HepG2 (cell line): ENCODE results near the gene CEP43. TPM values are rescaled to one million over a fixed set of nuclear protein-coding genes. Genes with fewer than 3 reads are reported as not detected.

Experiments
- ETV5 ChIP-seq: IDR thresholded peaks from 2 replicates; pipeline ENCODE4 v1.6.1; 2018; ENCODE audit warnings: missing biosample characterization, missing genetic modification reagents, inconsistent platforms, borderline replicate concordance
- HHEX ChIP-seq: IDR thresholded peaks from 2 replicates; pipeline ENCODE4 v1.6.1; 2016; ENCODE audit warnings: control low read depth
- IKZF5 ChIP-seq: IDR thresholded peaks from 2 replicates; pipeline ENCODE4 v1.6.1; 2018; ENCODE audit warnings: missing genetic modification reagents, mild to moderate bottlenecking, missing compliant biosample characterization
- IRF2 ChIP-seq: IDR thresholded peaks from 2 replicates; pipeline ENCODE4 v1.6.1; 2018; ENCODE audit warnings: missing genetic modification reagents, missing compliant biosample characterization
- KLF16 ChIP-seq, 2 experiments: sonication (generic) in 1 of 2; formaldehyde crosslinking in 1 of 2; IDR thresholded peaks; 2 replicates each; pipeline versions ENCODE4 v1.6.1 to v1.8.0; 2016 to 2023; ENCODE audit warnings: missing genetic modification reagents in 2 of 2, missing compliant biosample characterization in 1 of 2
- NONO ChIP-seq, 2 experiments: fragments of 450-650 bp in 1 of 2; sonication (generic) in 1 of 2; formaldehyde crosslinking in 1 of 2; IDR thresholded peaks in 1 of 2; conservative IDR thresholded peaks in 1 of 2; 2 replicates each; pipeline versions ENCODE4 v1.6.1 to v1.8.0; 2017 to 2022; ENCODE audit warnings: mild to moderate bottlenecking in 1 of 2, missing genetic modification reagents in 1 of 2, moderate library complexity in 1 of 2
- NR2F6 ChIP-seq, 2 experiments: IDR thresholded peaks; 2 replicates each; pipeline ENCODE4 v1.6.1; 2016; ENCODE audit warnings: antibody characterized with exemption in 1 of 2, mild to moderate bottlenecking in 1 of 2
- PAWR ChIP-seq: sonication (generic); formaldehyde crosslinking; IDR thresholded peaks from 2 replicates; pipeline ENCODE4 v1.4.0; 2020; ENCODE audit warnings: missing genetic modification reagents, mild to moderate bottlenecking, borderline replicate concordance
- ZNF205 ChIP-seq: IDR thresholded peaks from 2 replicates; pipeline ENCODE4 v1.6.1; 2018; ENCODE audit warnings: missing biosample characterization, missing genetic modification reagents
- ZNF280B ChIP-seq: sonication (generic); formaldehyde crosslinking; IDR thresholded peaks from 2 replicates; pipeline ENCODE4 v1.5.0; 2020; ENCODE audit warnings: missing genetic modification reagents, mild to moderate bottlenecking, borderline replicate concordance
- ZNF468 ChIP-seq: sonication (generic); formaldehyde crosslinking; IDR thresholded peaks from 2 replicates; pipeline ENCODE4 v1.8.0; 2022; ENCODE audit warnings: mild to moderate bottlenecking, moderate library complexity, missing genetic modification reagents
- ZNF841 ChIP-seq: sonication (generic); formaldehyde crosslinking; IDR thresholded peaks from 2 replicates; pipeline ENCODE4 v1.8.1; 2023; ENCODE audit warnings: missing genetic modification reagents, borderline replicate concordance
- polyA plus RNA-seq, 8 experiments: library from polyadenylated mRNA; depleted of rRNA in 3 of 8; stranded (reverse) in 7 of 8; unstranded in 1 of 8; fragments of >200 nt; fragmentation: Illumina TruSeq in 4 of 8; extraction: Trizol in 4 of 8; gene quantifications; 2 replicates each; pipeline versions ENCODE4 v1.2.1 to v1.2.3, GENCODE V29; 2011 to 2016; ENCODE audit warnings: low read depth in 4 of 8, missing spikeins in 1 of 8, mixed read lengths in 1 of 8; ENCODE audit not compliant: insufficient read depth in 1 of 8
- total RNA-seq, 5 experiments: library from RNA; depleted of rRNA; stranded (reverse); fragments of >200 nt; fragmentation: Illumina TruSeq; extraction: Trizol; gene quantifications; 2 replicates each; pipeline ENCODE4 v1.2.3, GENCODE V29; 2016; ENCODE audit warnings: low read depth in 1 of 5
- TF ChIP-seq, protein P1 (sequence below): sonication (generic); formaldehyde crosslinking; IDR thresholded peaks from 2 replicates; pipeline ENCODE4 v1.4.0; 2020; ENCODE audit warnings: mild to moderate bottlenecking, missing genetic modification reagents
- TF ChIP-seq, protein P2 (sequence below): sonication (generic); formaldehyde crosslinking; IDR thresholded peaks from 2 replicates; pipeline ENCODE4 v1.4.0; 2020; ENCODE audit warnings: missing genetic modification reagents
- TF ChIP-seq, protein P3 (sequence below): sonication (generic); formaldehyde crosslinking; conservative IDR thresholded peaks from 2 replicates; pipeline ENCODE4 v1.4.0; 2020; ENCODE audit warnings: mild to moderate bottlenecking, missing genetic modification reagents, moderate library complexity

Gene CEP43
- total and polyA plus RNA-seq, 2 of the 13 experiments (the other 11 are each of a cell fraction or from before 2014, with no cell fraction given), result 29.3 to 73.9 TPM

GRCh38 chr6:166957087-166957804, 42.0 kb upstream of the CEP43 start (continued):
- TF ChIP-seq ZNF841 (0 out of 2 replicates have a peak, but pooled peaks have one; percentile 72), ETV5 (peak; percentile 99), PAWR (CRISPR knock-in tag) (no peak), KLF16 (CRISPR knock-in tag; IDR thresholded peaks at IDR 0.05) (peak in 1 of 2 experiments; percentile 45; a peak in 1 of 4 replicates), IRF2 (peak; percentile 62; the same call in 1 of the 2 replicates), ZNF205 (CRISPR knock-in tag) (peak; percentile 77), NONO (IDR thresholded peaks at IDR 0.05) (no peak), NONO (CRISPR knock-in tag; conservative IDR thresholded peaks at IDR 0.05) (peak; percentile 88), HHEX (CRISPR knock-in tag) (no peak), ZNF280B (CRISPR knock-in tag) (peak; percentile 72; the same call in 1 of the 2 replicates), ZNF468 (no peak), IKZF5 (peak; percentile 93), NR2F6 (IDR thresholded peaks at IDR 0.05) (peak; percentile 89), NR2F6 (CRISPR knock-in tag; IDR thresholded peaks at IDR 0.05) (peak; percentile 90)
- TF ChIP-seq, protein P1, sequence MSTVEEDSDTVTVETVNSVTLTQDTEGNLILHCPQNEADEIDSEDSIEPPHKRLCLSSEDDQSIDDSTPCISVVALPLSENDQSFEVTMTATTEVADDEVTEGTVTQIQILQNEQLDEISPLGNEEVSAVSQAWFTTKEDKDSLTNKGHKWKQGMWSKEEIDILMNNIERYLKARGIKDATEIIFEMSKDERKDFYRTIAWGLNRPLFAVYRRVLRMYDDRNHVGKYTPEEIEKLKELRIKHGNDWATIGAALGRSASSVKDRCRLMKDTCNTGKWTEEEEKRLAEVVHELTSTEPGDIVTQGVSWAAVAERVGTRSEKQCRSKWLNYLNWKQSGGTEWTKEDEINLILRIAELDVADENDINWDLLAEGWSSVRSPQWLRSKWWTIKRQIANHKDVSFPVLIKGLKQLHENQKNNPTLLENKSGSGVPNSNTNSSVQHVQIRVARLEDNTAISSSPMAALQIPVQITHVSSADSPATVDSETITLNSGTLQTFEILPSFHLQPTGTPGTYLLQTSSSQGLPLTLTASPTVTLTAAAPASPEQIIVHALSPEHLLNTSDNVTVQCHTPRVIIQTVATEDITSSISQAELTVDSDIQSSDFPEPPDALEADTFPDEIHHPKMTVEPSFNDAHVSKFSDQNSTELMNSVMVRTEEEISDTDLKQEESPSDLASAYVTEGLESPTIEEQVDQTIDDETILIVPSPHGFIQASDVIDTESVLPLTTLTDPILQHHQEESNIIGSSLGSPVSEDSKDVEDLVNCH (CRISPR knock-in tag), result no peak
- TF ChIP-seq, protein P2, sequence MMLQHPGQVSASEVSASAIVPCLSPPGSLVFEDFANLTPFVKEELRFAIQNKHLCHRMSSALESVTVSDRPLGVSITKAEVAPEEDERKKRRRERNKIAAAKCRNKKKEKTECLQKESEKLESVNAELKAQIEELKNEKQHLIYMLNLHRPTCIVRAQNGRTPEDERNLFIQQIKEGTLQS (CRISPR knock-in tag), result no peak
- TF ChIP-seq, protein P3, sequence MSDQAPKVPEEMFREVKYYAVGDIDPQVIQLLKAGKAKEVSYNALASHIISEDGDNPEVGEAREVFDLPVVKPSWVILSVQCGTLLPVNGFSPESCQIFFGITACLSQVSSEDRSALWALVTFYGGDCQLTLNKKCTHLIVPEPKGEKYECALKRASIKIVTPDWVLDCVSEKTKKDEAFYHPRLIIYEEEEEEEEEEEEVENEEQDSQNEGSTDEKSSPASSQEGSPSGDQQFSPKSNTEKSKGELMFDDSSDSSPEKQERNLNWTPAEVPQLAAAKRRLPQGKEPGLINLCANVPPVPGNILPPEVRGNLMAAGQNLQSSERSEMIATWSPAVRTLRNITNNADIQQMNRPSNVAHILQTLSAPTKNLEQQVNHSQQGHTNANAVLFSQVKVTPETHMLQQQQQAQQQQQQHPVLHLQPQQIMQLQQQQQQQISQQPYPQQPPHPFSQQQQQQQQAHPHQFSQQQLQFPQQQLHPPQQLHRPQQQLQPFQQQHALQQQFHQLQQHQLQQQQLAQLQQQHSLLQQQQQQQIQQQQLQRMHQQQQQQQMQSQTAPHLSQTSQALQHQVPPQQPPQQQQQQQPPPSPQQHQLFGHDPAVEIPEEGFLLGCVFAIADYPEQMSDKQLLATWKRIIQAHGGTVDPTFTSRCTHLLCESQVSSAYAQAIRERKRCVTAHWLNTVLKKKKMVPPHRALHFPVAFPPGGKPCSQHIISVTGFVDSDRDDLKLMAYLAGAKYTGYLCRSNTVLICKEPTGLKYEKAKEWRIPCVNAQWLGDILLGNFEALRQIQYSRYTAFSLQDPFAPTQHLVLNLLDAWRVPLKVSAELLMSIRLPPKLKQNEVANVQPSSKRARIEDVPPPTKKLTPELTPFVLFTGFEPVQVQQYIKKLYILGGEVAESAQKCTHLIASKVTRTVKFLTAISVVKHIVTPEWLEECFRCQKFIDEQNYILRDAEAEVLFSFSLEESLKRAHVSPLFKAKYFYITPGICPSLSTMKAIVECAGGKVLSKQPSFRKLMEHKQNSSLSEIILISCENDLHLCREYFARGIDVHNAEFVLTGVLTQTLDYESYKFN (CRISPR knock-in tag), result peak; percentile 88
